CD4-positive, alpha-beta T cell (primary cell): ENCODE data around the gene ARHGAP6. TPM values are rescaled to one million over a fixed set of nuclear protein-coding genes. Genes with fewer than 3 reads are reported as not detected.

ENCODE experiments used
- ATAC-seq: fragments of 200-7000 bp; cut with Tn5 transposase; one replicate; pipeline ENCODE4 v1.10.0; 2022; ENCODE audit warnings: mild to moderate bottlenecking; ENCODE audit not compliant: poor library complexity
- CTCF ChIA-PET: fragments of 350-600 bp; sonication (Branson Sonifier 250); formaldehyde crosslinking; loops from one replicate; lab custom pipeline; 2021; ENCODE audit warnings: antibody characterized with exemption, inconsistent platforms; lab: Charles Lee
- POLR2A ChIA-PET: fragments of 350-600 bp; sonication (Branson Sonifier 250); formaldehyde crosslinking; loops from one replicate; lab custom pipeline; 2021; ENCODE audit warnings: antibody characterized with exemption, inconsistent platforms; lab: Charles Lee
- DNase-seq, 14 experiments: peaks; one replicate each; pipeline ENCODE4 v3.0.0-alpha.2; 2013 to 2020; ENCODE audit warnings: mixed read lengths in 2 of 14
- H3K27ac ChIP-seq, 2 donors: one replicate each; pipeline versions ENCODE4 v1.5.1 to v1.7.0; 2013; ENCODE audit warnings: low read length in 2 of 2, low read depth in 1 of 2, mild to moderate bottlenecking in 1 of 2
- H3K27me3 ChIP-seq, 2 experiments: 1 replicate in 1 of 2; 2 replicates in 1 of 2; pipeline versions ENCODE4 v1.6.1 to v1.7.0; 2013; ENCODE audit warnings: low read length in 2 of 2, control low read depth in 1 of 2, mild to moderate bottlenecking in 1 of 2, moderate library complexity in 1 of 2; ENCODE audit not compliant: insufficient read depth in 2 of 2, control insufficient read depth in 1 of 2
- H3K36me3 ChIP-seq: one replicate; pipeline ENCODE4 v1.6.1; 2013; ENCODE audit warnings: low read length, control low read depth; ENCODE audit not compliant: insufficient read depth
- H3K4me1 ChIP-seq: one replicate; pipeline ENCODE4 v1.6.1; 2013; ENCODE audit warnings: low read length, control low read depth; ENCODE audit not compliant: insufficient read depth
- H3K4me3 ChIP-seq: one replicate; pipeline ENCODE4 v1.5.1; 2013; ENCODE audit warnings: mild to moderate bottlenecking, low read length, moderate library complexity
- H3K9me3 ChIP-seq, 2 experiments: 1 replicate in 1 of 2; 2 replicates in 1 of 2; pipeline versions ENCODE4 v1.6.1 to v1.7.0; 2013; ENCODE audit warnings: low read length in 2 of 2, mild to moderate bottlenecking in 2 of 2, control low read depth in 1 of 2, moderate library complexity in 1 of 2; ENCODE audit not compliant: control insufficient read depth in 1 of 2, insufficient read depth in 1 of 2
- H3K27ac Mint-ChIP-seq: one replicate; pipeline ENCODE4 v1.8.0; 2020; ENCODE audit warnings: mixed read lengths
- H3K27me3 Mint-ChIP-seq: one replicate; pipeline ENCODE4 v1.8.0; 2021; ENCODE audit warnings: mixed read lengths
- H3K36me3 Mint-ChIP-seq: one replicate; pipeline ENCODE4 v1.8.0; 2021; ENCODE audit warnings: low read depth, mixed read lengths
- H3K4me1 Mint-ChIP-seq: one replicate; pipeline ENCODE4 v1.8.0; 2021; ENCODE audit warnings: low read depth, mixed read lengths
- H3K4me3 Mint-ChIP-seq: one replicate; pipeline ENCODE4 v1.8.0; 2020; ENCODE audit warnings: mild to moderate bottlenecking, mixed read lengths
- H3K9me3 Mint-ChIP-seq: one replicate; pipeline ENCODE4 v1.8.0; 2020; ENCODE audit warnings: mixed read lengths
- CTCF ChIP-seq: fragments of 200-600 bp; IDR thresholded peaks from one replicate; pipeline ENCODE4 v1.8.0; 2022; ENCODE audit warnings: antibody characterized with exemption, mild to moderate bottlenecking
- intact Hi-C, 2 experiments: fragments of 100-400 bp; cut with DNase I in 1 of 2; cut with micrococcal nuclease in 1 of 2; formaldehyde crosslinking; loops; one replicate each; pipeline versions ENCODE4 v1.15.1 to v1.9.0; 2023 to 2025; cut with DNase I, micrococcal nuclease
- total RNA-seq, 174 experiments: library from RNA in 2 of 174; stranded (reverse) in 2 of 174; gene quantifications; one replicate each; pipeline ENCODE4 v1.2.3 and lab custom pipeline; 2021 to 2026

Gene ARHGAP6
- total RNA-seq, 2 experiments from 2014 or later = not detected

- Mint-ChIP-seq H3K27me3 (peaks cover 25% of the 10 kb centered on the region), H3K4me1 (no peaks in the 10 kb centered on the region), H3K4me3 (no peak overlapping the region), H3K36me3 (no peaks in the 10 kb centered on the region), H3K9me3 (no peaks in the 10 kb centered on the region), H3K27ac (no peak overlapping the region)
- Histone ChIP-seq H3K27me3 (peaks cover 0 to 7% of the 10 kb centered on the region in 2 experiments), H3K4me3 (no peak overlapping the region), H3K4me1 (no peaks in the 10 kb centered on the region), H3K36me3 (no peaks in the 10 kb centered on the region), H3K9me3 (no peaks in the 10 kb centered on the region), H3K27ac (no peak overlapping the region)
- DNase-seq = no peak
- no peak for TF ChIP-seq CTCF
- ChIA-PET POLR2A (no interaction called here), CTCF (no interaction called here)
- ATAC-seq = no peak
- intact Hi-C loops = no loop called here
Observed at GRCh38 chrX:11426712-11427452, 238.8 kb downstream of the ARHGAP6 start.

GRCh38 chrX:11424903-11425674 lies 240.6 kb downstream of the ARHGAP6 start:
- no peak for TF ChIP-seq CTCF
- ATAC-seq (no peak), DNase-seq (no peak)
- H3K9me3 ChIP-seq = no peaks in the 10 kb centered on the region
- intact Hi-C loops = no loop called here
- Mint-ChIP-seq H3K27ac (no peak overlapping the region), H3K4me3 (no peak overlapping the region), H3K4me1 (no peaks in the 10 kb centered on the region), H3K9me3 (no peaks in the 10 kb centered on the region), H3K36me3 (no peaks in the 10 kb centered on the region), H3K27me3 (peaks cover 17% of the 10 kb centered on the region)
- no peak overlapping the region for H3K4me3 ChIP-seq
- no peaks in the 10 kb centered on the region for H3K36me3 ChIP-seq
- CTCF ChIA-PET = no interaction called here
- H3K4me1 ChIP-seq = no peaks in the 10 kb centered on the region
- POLR2A ChIA-PET = no interaction called here
- H3K27me3 ChIP-seq = peaks cover 0 to 7% of the 10 kb centered on the region in 2 experiments
- no peak overlapping the region for H3K27ac ChIP-seq

GRCh38 chrX:11423949-11424348 lies 241.8 kb downstream of the ARHGAP6 start:
- ChIA-PET CTCF (no interaction called here), POLR2A (no interaction called here)
- no peak for DNase-seq
- intact Hi-C loops = no loop called here
- H3K36me3 ChIP-seq = no peaks in the 10 kb centered on the region
- Mint-ChIP-seq H3K4me3 (no peak overlapping the region), H3K4me1 (no peaks in the 10 kb centered on the region), H3K9me3 (no peaks in the 10 kb centered on the region), H3K27ac (no peak overlapping the region), H3K27me3 (peaks cover 17% of the 10 kb centered on the region), H3K36me3 (no peaks in the 10 kb centered on the region)
- no peak overlapping the region for H3K27ac ChIP-seq
- H3K4me1 ChIP-seq = no peaks in the 10 kb centered on the region
- no peaks in the 10 kb centered on the region for H3K9me3 ChIP-seq
- peaks cover 0 to 7% of the 10 kb centered on the region in 2 experiments for H3K27me3 ChIP-seq
- TF ChIP-seq CTCF = no peak
- ATAC-seq = no peak
- H3K4me3 ChIP-seq = no peak overlapping the region
